Medulla oblongata (tissue), 1 donor: Measurements from ENCODE around the gene PPFIA2.

Experiments
- DNase-seq: peaks from one replicate; pipeline ENCODE4 v3.0.0-alpha.2; 2015; ENCODE audit errors: extremely low spot score

PPFIA2 gene

DNA sequence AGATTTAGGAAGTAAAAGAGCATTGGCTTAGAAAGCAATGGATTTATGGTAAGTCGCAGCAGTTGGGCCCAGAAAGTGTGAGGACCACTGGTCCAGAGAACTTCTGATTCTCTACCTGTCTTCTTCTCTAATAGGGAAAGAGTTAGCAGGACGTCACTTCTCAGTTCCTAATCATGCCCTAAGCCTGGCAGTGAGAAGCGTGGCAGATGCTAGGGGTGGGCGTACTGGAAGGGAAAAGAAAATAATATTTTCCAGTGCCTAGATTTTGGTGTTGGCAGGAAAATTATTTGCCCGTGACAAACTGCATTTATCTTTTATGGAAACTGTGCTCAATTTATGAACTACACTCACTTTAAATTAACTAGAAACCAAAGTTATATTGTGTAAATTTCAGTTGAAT is 212.3 kb downstream of the PPFIA2 start:
- DNase-seq, result no peak

GRCh38 chr12:81543621-81544139 is 215.5 kb downstream of the PPFIA2 start:
- DNase-seq, result no peak

- DNase-seq, result no peak
Measured at GRCh38 chr12:81542065-81543010, 216.8 kb downstream of the PPFIA2 start.

GRCh38 chr12:81541121-81541520 is 218.0 kb downstream of the PPFIA2 start:
- DNase-seq, result no peak

DNA sequence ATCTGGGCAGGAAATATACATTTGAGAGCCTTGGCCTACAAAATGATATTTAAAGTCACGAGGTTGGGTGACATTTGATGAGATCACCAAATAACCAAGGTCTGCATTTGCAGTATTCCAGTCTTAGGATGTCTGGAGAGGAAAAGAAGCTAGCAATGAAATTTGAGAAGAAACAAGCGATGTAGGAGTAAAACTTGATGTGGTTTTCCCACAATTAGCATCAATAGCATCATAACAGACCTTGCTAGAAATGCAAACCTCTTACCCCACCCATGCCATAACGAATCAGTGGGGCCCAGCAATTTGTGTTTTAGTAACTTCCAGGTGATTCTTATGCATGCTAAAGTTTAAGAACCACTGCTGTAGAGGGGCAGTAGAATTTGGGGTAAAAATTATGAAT is 219.9 kb downstream of the PPFIA2 start:
- no peak for DNase-seq

DNA sequence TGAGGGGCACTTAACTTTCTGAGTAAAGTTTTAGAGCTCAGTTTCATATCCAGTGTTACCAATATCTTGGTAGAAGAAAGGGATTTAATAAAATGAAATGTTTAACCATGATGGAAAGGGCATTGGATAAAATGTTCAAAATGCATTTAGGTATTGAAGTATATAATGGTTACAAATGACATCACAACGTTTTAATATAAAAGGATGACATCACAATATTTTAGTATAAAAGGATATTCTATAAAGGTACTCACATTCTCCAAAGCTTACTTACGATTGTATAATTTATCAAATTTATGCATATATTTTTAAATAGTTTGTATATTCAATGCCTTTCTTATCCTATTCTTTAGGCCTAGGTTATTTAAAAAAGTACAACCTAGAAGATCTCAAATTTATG is 226.1 kb downstream of the PPFIA2 start:
- DNase-seq, result no peak

GRCh38 chr12:81530352-81530751 is 228.8 kb downstream of the PPFIA2 start:
- DNase-seq, result no peak

DNA sequence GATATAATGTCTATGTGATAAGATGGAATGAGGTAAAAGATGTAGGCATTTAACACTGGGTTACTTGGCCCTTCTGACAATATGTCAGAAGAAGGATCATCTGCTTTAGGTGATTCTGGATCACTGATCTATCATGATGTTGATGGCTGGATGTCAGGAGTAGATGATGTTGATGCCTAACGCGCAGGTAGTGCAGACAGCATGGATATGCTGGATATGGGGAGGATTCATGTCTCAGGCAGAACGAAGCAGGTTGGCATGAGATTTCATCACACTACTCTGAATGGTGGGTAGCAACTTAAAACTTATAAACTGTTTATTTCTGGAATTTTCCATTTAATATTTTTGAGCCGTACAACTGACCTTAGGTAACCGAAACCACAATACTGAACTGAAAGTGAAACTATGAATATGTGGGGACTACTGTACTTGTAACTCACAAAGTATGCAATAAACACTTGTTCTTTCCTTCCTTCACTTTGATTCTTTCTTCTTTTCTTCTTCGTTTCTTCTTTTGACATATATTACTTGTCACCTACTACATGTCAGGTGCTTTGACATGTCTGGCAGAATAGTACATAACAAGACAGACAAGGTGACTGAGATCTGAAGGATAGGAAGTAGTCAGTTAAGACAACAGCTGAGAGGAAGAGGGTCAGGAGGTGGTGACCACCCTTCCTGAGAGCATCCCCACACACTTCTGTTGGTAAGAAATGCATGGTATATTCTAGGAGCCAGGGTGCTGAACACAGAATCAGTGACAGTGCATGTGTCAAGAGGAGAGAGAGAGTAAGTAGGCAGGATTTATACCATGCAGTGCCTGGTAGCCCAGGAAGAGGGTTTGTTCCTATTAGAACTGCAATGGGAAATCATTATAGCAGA is 238.8 kb downstream of the PPFIA2 start:
- peak; percentile 13 for DNase-seq

GRCh38 chr12:81518638-81519037 is 240.5 kb downstream of the PPFIA2 start:
- DNase-seq, result no peak

GRCh38 chr12:81517296-81517695 is 241.9 kb downstream of the PPFIA2 start:
- no peak for DNase-seq

DNA sequence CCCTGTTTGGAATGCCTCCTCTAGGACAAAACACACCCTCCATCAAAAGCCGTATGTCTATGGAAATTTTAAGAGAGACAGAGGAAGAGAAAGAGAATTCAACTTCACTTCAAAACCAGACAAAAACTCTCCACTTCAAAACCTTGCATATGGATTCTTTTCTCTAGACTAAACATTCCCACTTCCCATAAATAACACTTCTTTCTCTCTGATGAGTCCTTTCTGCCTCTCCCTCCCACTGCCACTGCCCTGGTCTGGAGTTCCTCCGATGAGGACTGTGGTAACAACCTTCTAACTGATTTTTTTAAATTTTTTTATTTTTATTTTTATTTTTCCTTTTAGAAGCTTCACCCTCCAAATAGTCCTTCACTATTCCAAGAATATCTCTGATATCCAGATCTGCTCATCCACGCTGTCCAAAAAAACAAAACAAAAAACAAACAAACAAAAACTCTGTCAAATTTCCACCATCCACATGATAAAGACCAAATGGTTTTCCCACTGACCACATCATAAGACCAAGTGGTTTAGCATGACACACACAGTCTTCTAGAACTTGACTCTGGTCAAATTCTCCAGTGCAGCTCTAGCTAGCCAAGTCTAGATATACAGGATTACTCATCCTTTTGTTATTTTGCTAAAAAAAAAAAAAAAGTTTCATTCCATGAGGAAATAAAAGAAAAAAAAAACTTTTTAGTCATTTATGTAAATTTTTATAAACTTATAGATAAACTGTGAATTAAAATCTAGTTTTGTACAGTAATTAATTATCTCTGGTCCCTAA is 256.0 kb downstream of the PPFIA2 start:
- DNase-seq, result no peak

GRCh38 chr12:81500788-81501187 is 258.4 kb downstream of the PPFIA2 start:
- DNase-seq, result no peak

DNA sequence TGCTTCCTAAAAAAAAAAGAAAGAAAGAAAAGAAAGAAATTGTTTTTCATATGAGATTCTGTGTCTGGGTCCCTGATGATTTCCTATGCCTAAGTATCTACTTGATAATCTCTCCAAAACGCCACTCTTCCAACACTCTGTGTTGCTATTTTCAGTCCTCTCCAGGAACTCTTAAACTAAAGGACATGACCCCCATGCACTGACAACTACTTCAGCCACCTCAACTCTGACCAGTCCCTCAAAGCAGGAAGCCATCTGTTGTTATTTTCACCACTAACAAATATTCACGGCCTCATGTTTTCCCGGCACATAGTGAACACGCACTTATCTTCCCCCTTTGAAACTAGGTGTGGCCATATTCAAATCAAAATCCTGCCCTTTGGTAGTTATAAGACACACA is 259.3 kb downstream of the PPFIA2 start:
- DNase-seq, result no peak

DNA sequence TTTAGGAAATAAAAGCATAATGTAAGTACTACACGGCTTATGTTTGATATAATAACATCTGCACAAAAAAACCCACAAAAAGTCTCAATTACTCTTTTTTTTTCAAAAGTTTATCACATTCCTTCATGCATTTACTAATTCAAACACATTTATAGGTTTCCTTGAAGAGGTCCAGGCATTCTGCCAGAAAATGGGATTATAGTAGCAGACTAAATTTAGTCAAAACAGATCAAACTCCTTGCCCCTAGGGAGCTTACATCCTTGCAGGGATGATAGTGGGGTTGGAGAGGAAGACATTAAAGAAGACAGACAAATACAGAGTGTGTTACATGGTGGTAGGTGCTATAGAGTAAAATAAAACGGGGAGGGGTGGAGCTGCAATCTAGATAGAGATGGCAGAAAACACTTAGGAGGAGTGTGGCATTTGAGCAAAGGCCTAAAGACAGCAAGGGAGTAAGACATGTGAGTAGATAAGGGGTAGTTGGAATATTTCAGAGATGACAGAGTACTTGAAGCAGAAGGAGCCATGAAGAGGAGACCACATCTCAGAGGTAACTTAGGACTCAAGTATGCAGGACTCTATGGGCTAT is 266.9 kb downstream of the PPFIA2 start:
- DNase-seq, result no peak

DNA sequence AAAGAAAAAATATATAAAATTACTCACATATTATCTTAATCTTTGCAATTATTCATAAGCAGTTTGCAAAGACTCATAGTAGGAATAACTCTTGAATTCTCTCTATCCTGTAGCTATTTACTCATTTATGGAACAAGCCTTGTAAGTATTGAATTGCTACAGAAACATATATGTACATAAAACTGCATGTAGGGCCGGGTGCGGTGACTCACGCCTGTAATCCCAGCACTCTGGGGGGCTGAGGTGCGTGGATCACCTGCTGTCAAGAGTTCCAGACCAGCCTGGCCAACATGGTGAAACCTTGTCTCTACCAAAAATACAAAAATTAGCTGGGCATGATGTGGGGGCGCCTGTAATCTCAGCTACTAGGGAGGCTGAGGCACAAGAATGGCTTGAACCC is 286.2 kb downstream of the PPFIA2 start:
- no peak for DNase-seq

DNA sequence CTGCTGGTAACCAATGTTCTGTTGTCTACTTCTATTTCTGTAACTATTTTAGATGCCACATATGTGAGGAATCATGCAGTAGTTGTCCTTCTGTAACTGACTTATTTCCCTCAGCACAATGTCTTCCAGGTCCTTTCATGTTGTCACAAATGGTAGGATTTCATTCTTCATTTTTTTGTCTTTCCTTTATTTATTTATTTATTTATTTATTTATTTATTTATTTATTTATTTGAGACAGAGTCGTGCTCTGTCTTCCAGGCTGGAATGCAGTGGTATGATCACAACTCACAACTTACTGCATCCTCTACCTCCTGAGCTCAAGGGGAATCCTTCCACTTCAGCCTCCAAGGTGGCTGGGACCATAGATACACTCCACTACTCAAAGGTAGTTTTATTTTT is 288.2 kb downstream of the PPFIA2 start:
- no peak for DNase-seq

DNA sequence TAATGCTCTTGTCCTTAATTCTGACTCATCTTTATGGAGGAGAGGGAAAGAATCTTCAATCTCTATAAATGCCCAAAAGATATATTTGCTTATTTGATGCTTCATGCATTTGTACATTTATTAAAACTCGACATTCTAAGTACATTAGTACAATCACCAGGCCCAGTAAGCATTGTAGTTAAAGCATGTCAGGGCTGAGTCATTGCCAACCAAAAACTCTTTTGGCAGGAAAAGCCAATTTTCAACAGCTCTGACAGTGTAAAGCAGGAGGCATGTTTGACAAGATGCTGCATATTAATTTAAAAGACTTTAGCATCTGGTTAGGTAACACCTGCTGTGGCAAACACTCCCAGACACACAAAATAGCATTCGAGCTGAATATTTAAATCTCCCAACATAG is 290.9 kb downstream of the PPFIA2 start:
- DNase-seq, result peak; percentile 30

- no peak for DNase-seq
Measured at GRCh38 chr12:81465876-81466275, 293.3 kb downstream of the PPFIA2 start.

DNA sequence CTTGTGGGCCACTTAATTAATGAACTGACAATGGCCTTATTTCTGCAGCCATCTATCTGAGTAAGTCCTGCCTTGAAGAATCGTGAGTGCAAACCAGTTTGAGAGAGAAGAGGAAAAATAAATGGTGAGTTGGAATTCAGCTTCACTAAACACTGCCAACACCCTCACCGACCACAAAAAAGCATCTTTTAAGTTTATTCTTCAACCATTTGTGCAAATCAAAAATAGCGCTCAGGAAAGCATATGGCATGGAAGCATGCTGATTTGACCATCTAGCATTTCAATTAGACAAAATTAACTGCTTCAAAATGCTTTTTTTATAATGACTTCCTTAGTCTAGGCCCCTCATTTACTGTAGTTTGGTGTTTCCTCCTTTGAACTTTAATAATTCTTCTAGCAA is 294.0 kb downstream of the PPFIA2 start:
- DNase-seq, result no peak

- no peak for DNase-seq
Measured at GRCh38 chr12:81461163-81461562, 298.0 kb downstream of the PPFIA2 start.
